NCI-H774 (cell line): ENCODE results near the gene MED23.
"Not testable (repeated sequence)": the region's sequence is repeated elsewhere in the genome, so short reads cannot be mapped to it uniquely, and the experiment has no call there.

Experiments
- DNase-seq: peaks from one replicate; lab custom pipeline; 2025; lab: John Stamatoyannopoulos, UW

MED23 gene

GRCh38 chr6:131574686-131575085 is 53.4 kb downstream of the MED23 start:
- no peak for DNase-seq

- no peak for DNase-seq
These were observed 53.9 kb downstream of the MED23 start for GRCh38 chr6:131574133-131574532.

GRCh38 chr6:131572686-131573415 is 55.2 kb downstream of the MED23 start, which contains the start of gene ARG1:
TSS of gene ARG1 (plus strand) at chr6:131573226. CDS start at chr6:131573283, 57 bp downstream.
- DNase-seq: no peak

- no peak for DNase-seq
These were observed 59.3 kb downstream of the MED23 start for GRCh38 chr6:131568726-131569125.

GRCh38 chr6:131565056-131565455 is 63.0 kb downstream of the MED23 start:
- no peak for DNase-seq

- DNase-seq: no peak
These were observed 65.9 kb downstream of the MED23 start for GRCh38 chr6:131561925-131562707.

- no peak for DNase-seq
These were observed 69.1 kb downstream of the MED23 start for GRCh38 chr6:131558922-131559321.

GRCh38 chr6:131555992-131556391 is 72.0 kb downstream of the MED23 start:
- no peak for DNase-seq

- no peak for DNase-seq
These were observed 75.5 kb downstream of the MED23 start for GRCh38 chr6:131552572-131552971.

GRCh38 chr6:131551902-131552301 is 76.1 kb downstream of the MED23 start:
- DNase-seq: no peak

- no peak for DNase-seq
These were observed 78.2 kb downstream of the MED23 start for GRCh38 chr6:131549811-131550210.

- no peak for DNase-seq
These were observed 79.6 kb downstream of the MED23 start for GRCh38 chr6:131548441-131548840.

GRCh38 chr6:131547488-131547887 is 80.6 kb downstream of the MED23 start:
- DNase-seq: no peak

GRCh38 chr6:131545317-131545716 is 82.7 kb downstream of the MED23 start:
- DNase-seq: no peak

GRCh38 chr6:131538615-131539014 is 89.4 kb downstream of the MED23 start:
- DNase-seq: not testable (repeated sequence)

GRCh38 chr6:131532580-131533039 is 95.4 kb downstream of the MED23 start:
- no peak for DNase-seq

- not testable (repeated sequence) for DNase-seq
These were observed 96.4 kb downstream of the MED23 start for GRCh38 chr6:131531681-131532080.

GRCh38 chr6:131530936-131531335 is 97.1 kb downstream of the MED23 start:
- not testable (repeated sequence) for DNase-seq

- no peak for DNase-seq
These were observed 103.2 kb downstream of the MED23 start for GRCh38 chr6:131524695-131525336.

- no peak for DNase-seq
These were observed 103.9 kb downstream of the MED23 start for GRCh38 chr6:131523988-131524673.
